Esophagus squamous epithelium (tissue), 5 donors: ENCODE data around the gene EVI5. TPM values are rescaled to one million over a fixed set of nuclear protein-coding genes. Genes with fewer than 3 reads are reported as not detected.
"Not testable (repeated sequence)": the region's sequence is repeated elsewhere in the genome, so short reads cannot be mapped to it uniquely, and the experiment has no call there.

ENCODE experiments used
- DNase-seq: peaks from one replicate; lab custom pipeline; 2025; lab: John Stamatoyannopoulos, UW
- H3K27ac ChIP-seq, 4 donors: fragments of 200-600 bp; sonication (generic); one replicate each; pipeline ENCODE4 v1.5.1; 2016 to 2019; ENCODE audit warnings: mild to moderate bottlenecking in 1 of 4
- H3K27me3 ChIP-seq, 4 donors: fragments of 200-600 bp; sonication (generic); 1 replicate in 3 of 4; 2 replicates in 1 of 4; pipeline versions ENCODE4 v1.5.1 to v1.6.0; 2017 to 2021; ENCODE audit warnings: antibody characterized with exemption in 1 of 4
- H3K36me3 ChIP-seq, 3 donors: fragments of 200-600 bp; sonication (generic); one replicate each; pipeline ENCODE4 v1.5.1; 2016 to 2019
- H3K4me1 ChIP-seq, 3 donors: fragments of 200-600 bp; sonication (generic); one replicate each; pipeline ENCODE4 v1.5.1; 2017 to 2019
- H3K4me3 ChIP-seq, 4 donors: fragments of 200-600 bp; sonication (generic); 1 replicate in 3 of 4; 2 replicates in 1 of 4; pipeline ENCODE4 v1.5.1; 2016 to 2019; ENCODE audit warnings: mild to moderate bottlenecking in 2 of 4, moderate library complexity in 1 of 4
- H3K9me3 ChIP-seq, 3 donors: fragments of 200-600 bp; sonication (generic); one replicate each; pipeline ENCODE4 v1.5.1; 2016 to 2019
- CTCF ChIP-seq, 6 experiments: fragments of 450-650 bp in 4 of 6; fragments of 200-600 bp in 2 of 6; sonication (generic) in 2 of 6; IDR thresholded peaks; one replicate each; pipeline ENCODE4 v1.5.1; 2016 to 2019; ENCODE audit warnings: antibody characterized with exemption in 6 of 6, mild to moderate bottlenecking in 4 of 6, moderate library complexity in 4 of 6
- POLR2A ChIP-seq, 4 donors: fragments of 450-650 bp; IDR thresholded peaks; one replicate each; pipeline ENCODE4 v1.6.1; 2017; ENCODE audit warnings: antibody characterized with exemption in 4 of 4, mild to moderate bottlenecking in 4 of 4, moderate library complexity in 3 of 4
- WGBS, 2 donors: methylation state at CpG; one replicate each; pipeline ENCODE4 v1.1.5; 2018; 5-methylcytosine and 5-hydroxymethylcytosine counted together
- intact Hi-C: fragments of 100-400 bp; cut with DNase I; formaldehyde crosslinking; loops from one replicate; pipeline ENCODE4 v1.15.0; 2022
- total RNA-seq, 4 donors: library from RNA; depleted of rRNA; stranded (reverse); fragments of >200 nt; gene quantifications; one replicate each; pipeline ENCODE4 v1.1.0, GENCODE V29; 2016
- donor health status: DM: yes; HTN: yes; CAD: no.

EVI5 gene
- total RNA-seq, 4 donors from 2014 or later = 5.1 to 23.7 (median 9.0) TPM

GRCh38 chr1:92599184-92599583, 185.7 kb downstream of the EVI5 start:
- Histone ChIP-seq H3K4me3 (no peak overlapping the region), H3K9me3 (no peaks in the 10 kb centered on the region), H3K27me3 (no peaks in the 10 kb centered on the region), H3K4me1 (no peaks in the 10 kb centered on the region), H3K27ac (no peak overlapping the region), H3K36me3 (peaks cover 0 to 6% (median 0%) of the 10 kb centered on the region in 3 donors)
- TF ChIP-seq POLR2A (IDR thresholded peaks at IDR 0.05) (no peak), CTCF (IDR thresholded peaks at IDR 0.05) (peak in 2 of 6 experiments; percentile 33 to 49)
- intact Hi-C loops = no loop called here
- WGBS, 2 donors = 30 to 43% methylated on average over 2 of the region's 2 CpGs
- DNase-seq = no peak

DNA sequence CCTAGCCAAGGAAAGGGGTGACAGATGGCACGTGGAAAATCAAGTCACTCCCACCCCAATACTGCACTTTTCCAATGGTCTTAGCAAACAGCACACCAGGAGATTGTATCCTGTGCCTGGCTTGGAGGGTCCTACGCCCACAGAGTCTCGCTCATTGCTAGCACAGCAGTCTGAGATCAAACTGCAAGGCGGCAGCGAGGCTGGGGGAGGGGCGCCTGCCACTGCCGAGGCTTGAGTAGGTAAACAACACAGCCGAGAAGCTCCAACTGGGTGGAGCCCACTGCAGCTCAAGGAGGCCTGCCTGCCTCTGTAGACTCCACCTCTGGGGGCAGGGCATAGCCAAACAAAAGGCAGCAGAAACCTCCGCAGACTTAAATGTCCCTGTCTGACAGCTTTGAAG, 195.5 kb downstream of the EVI5 start:
- intact Hi-C loops, H3K36me3 ChIP-seq, H3K4me3 ChIP-seq, H3K27ac ChIP-seq, H3K9me3 ChIP-seq, H3K27me3 ChIP-seq, DNase-seq, H3K4me1 ChIP-seq: not testable (repeated sequence)
- 73 to 100% methylated on average over 1 to 2 of the region's 9 CpGs for WGBS, 2 donors

DNA sequence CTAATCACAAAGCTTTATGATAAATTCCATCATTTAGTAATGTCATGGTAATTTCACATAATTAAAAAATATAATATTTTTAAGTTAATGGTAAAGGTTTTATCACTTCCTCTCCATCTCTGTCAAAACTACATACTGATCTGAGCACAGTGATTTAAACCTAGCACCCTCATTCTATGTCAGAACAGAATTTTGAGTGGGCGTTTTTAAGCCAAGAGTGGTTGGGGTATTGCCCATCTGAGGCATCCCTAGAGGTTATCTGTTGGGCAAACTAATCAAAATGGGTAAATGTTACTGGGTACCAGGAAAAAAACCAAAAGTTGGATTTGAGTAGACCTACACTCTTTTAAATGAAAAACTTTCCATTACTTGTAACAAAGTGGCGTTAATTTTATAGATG, 197.5 kb downstream of the EVI5 start:
- TF ChIP-seq CTCF (IDR thresholded peaks at IDR 0.05) (no peak), POLR2A (IDR thresholded peaks at IDR 0.05) (no peak)
- WGBS, 2 donors = 78 to 80% methylated on average over 2 of the region's 2 CpGs
- intact Hi-C loops = no loop called here

GRCh38 chr1:92585831-92586230, 199.1 kb downstream of the EVI5 start:
- no peak for DNase-seq
- H3K27me3 ChIP-seq = no peaks in the 10 kb centered on the region
- H3K4me3 ChIP-seq = no peak overlapping the region
- peaks cover 0 to 9% (median 0%) of the 10 kb centered on the region in 3 donors for H3K36me3 ChIP-seq
- no peak for TF ChIP-seq CTCF (IDR thresholded peaks at IDR 0.05)
- TF ChIP-seq POLR2A (IDR thresholded peaks at IDR 0.05) = no peak
- H3K9me3 ChIP-seq = no peaks in the 10 kb centered on the region
- H3K4me1 ChIP-seq = no peaks in the 10 kb centered on the region
- intact Hi-C loops = no loop called here
- no peak overlapping the region for H3K27ac ChIP-seq

More for the DNA sequence above, 197.5 kb downstream of the EVI5 start:
- Histone ChIP-seq H3K9me3 (no peaks in the 10 kb centered on the region), H3K4me3 (no peak overlapping the region), H3K27ac (no peak overlapping the region), H3K36me3 (peaks cover 0 to 9% (median 0%) of the 10 kb centered on the region in 3 donors), H3K4me1 (no peaks in the 10 kb centered on the region), H3K27me3 (no peaks in the 10 kb centered on the region)
- no peak for DNase-seq

DNA sequence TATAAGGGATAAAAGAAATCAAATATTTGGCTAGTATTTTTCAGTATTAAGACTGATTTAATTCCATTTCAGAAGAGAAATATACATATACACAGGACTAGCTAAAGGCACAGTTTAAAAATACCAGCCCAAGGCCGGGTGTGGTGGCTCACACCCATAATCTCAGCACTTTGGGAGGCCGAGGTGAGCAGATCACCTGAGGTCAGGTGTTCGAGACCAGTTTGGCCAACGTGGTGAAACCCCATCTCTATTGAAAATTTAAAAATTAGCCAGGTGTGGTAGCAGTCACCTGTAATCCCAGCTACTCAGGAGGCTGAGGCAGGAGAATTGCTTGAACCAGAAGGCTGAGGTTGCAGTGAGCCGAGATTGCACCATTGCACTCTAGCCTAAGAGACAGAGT, 200.1 kb downstream of the EVI5 start:
- intact Hi-C loops, H3K4me3 ChIP-seq, H3K36me3 ChIP-seq, H3K4me1 ChIP-seq, H3K9me3 ChIP-seq, DNase-seq, H3K27me3 ChIP-seq: not testable (repeated sequence)
- 73 to 77% methylated on average over 5 of the region's 5 CpGs for WGBS, 2 donors
- peak overlapping the region in 1 of 4 donors; percentile 31 for H3K27ac ChIP-seq

- intact Hi-C loops = no loop called here
- TF ChIP-seq CTCF (IDR thresholded peaks at IDR 0.05) = peak in 1 of 6 experiments; percentile 37
- TF ChIP-seq POLR2A (IDR thresholded peaks at IDR 0.05) = no peak
- no peaks in the 10 kb centered on the region for H3K36me3 ChIP-seq
- DNase-seq = no peak
- H3K27me3 ChIP-seq = no peaks in the 10 kb centered on the region
- WGBS, 2 donors = 61 to 69% methylated on average over 7 of the region's 7 CpGs
- no peak overlapping the region for H3K27ac ChIP-seq
- H3K9me3 ChIP-seq = no peaks in the 10 kb centered on the region
- H3K4me1 ChIP-seq = no peaks in the 10 kb centered on the region
- no peak overlapping the region for H3K4me3 ChIP-seq
These were observed 200.8 kb downstream of the EVI5 start for GRCh38 chr1:92583821-92584760.
